Measurements from ENCODE around the gene RNH1. TPM values are rescaled to one million over a fixed set of nuclear protein-coding genes. Genes with fewer than 3 reads are reported as not detected.

The RNH1 gene
- total RNA-seq, 1 experiment from 2014 or later = 59.4 TPM

GRCh38 chr11:464316-464715 lies 42.7 kb downstream of the RNH1 start:
- H3K9ac ChIP-seq (ENCODE audit: low read length) = no peak overlapping the region
- H4K20me1 ChIP-seq (ENCODE audit: insufficient read depth, low read depth, low read length) = no peaks in the 10 kb centered on the region

GRCh38 chr11:462107-462890 lies 44.7 kb downstream of the RNH1 start:
- Histone ChIP-seq H2AFZ (ENCODE audit: low read length) (no peak overlapping the region), H3K79me2 (ENCODE audit: low read length) (0 out of 2 replicates have a peak, but pooled peaks cover 5% of the 10 kb centered on the region), H3K9me2 (replicated peaks; ENCODE audit: insufficient read depth, low read length) (no peaks in the 10 kb centered on the region), H3K4me2 (ENCODE audit: low read depth, low read length, poor library complexity, severe bottlenecking) (no peak overlapping the region), H4K20me1 (ENCODE audit: insufficient read depth, low read depth, low read length) (no peaks in the 10 kb centered on the region), H3K9ac (ENCODE audit: low read length) (no peak overlapping the region), H3K27ac (ENCODE audit: low read length) (no peak overlapping the region), H3K9me3 (ENCODE audit: low read length) (no peaks in the 10 kb centered on the region), H3K36me3 (ENCODE audit: insufficient read depth, low read length) (no peaks in the 10 kb centered on the region), H3K4me3 (ENCODE audit: low read length) (no peak overlapping the region), H3K4me1 (ENCODE audit: low read length) (no peaks in the 10 kb centered on the region), H3K27me3 (ENCODE audit: low read length) (no peaks in the 10 kb centered on the region)
- DNase-seq = no peak

More at GRCh38 chr11:464316-464715, 42.7 kb downstream of the RNH1 start:
- no peak overlapping the region for H2AFZ ChIP-seq (ENCODE audit: low read length)
- H3K27ac ChIP-seq (ENCODE audit: low read length) = no peak overlapping the region
- H3K9me2 ChIP-seq (replicated peaks; ENCODE audit: insufficient read depth, low read length) = no peaks in the 10 kb centered on the region
- DNase-seq = no peak
- no peak overlapping the region for H3K4me3 ChIP-seq (ENCODE audit: low read length)
- no peaks in the 10 kb centered on the region for H3K27me3 ChIP-seq (ENCODE audit: low read length)
- H3K4me2 ChIP-seq (ENCODE audit: low read depth, low read length, poor library complexity, severe bottlenecking) = no peak overlapping the region
- H3K79me2 ChIP-seq (ENCODE audit: low read length) = no peaks in the 10 kb centered on the region
- no peaks in the 10 kb centered on the region for H3K36me3 ChIP-seq (ENCODE audit: insufficient read depth, low read length)
- no peaks in the 10 kb centered on the region for H3K4me1 ChIP-seq (ENCODE audit: low read length)
- no peaks in the 10 kb centered on the region for H3K9me3 ChIP-seq (ENCODE audit: low read length)

GRCh38 chr11:461626-462025 lies 45.4 kb downstream of the RNH1 start:
- Histone ChIP-seq H3K36me3 (ENCODE audit: insufficient read depth, low read length) (no peaks in the 10 kb centered on the region), H3K4me2 (ENCODE audit: low read depth, low read length, poor library complexity, severe bottlenecking) (no peak overlapping the region), H3K27me3 (ENCODE audit: low read length) (no peaks in the 10 kb centered on the region), H3K27ac (ENCODE audit: low read length) (no peak overlapping the region), H3K9me3 (ENCODE audit: low read length) (no peaks in the 10 kb centered on the region), H2AFZ (ENCODE audit: low read length) (no peak overlapping the region), H3K4me3 (ENCODE audit: low read length) (no peak overlapping the region), H3K4me1 (ENCODE audit: low read length) (no peaks in the 10 kb centered on the region), H3K79me2 (ENCODE audit: low read length) (0 out of 2 replicates have a peak, but pooled peaks cover 8% of the 10 kb centered on the region), H3K9ac (ENCODE audit: low read length) (no peak overlapping the region), H3K9me2 (replicated peaks; ENCODE audit: insufficient read depth, low read length) (no peaks in the 10 kb centered on the region), H4K20me1 (ENCODE audit: insufficient read depth, low read depth, low read length) (no peaks in the 10 kb centered on the region)
- no peak for DNase-seq

- Histone ChIP-seq H3K4me2 (ENCODE audit: low read depth, low read length, poor library complexity, severe bottlenecking) (no peak overlapping the region), H3K9ac (ENCODE audit: low read length) (no peak overlapping the region), H3K9me3 (ENCODE audit: low read length) (no peaks in the 10 kb centered on the region), H3K9me2 (replicated peaks; ENCODE audit: insufficient read depth, low read length) (no peaks in the 10 kb centered on the region), H3K36me3 (ENCODE audit: insufficient read depth, low read length) (no peaks in the 10 kb centered on the region), H4K20me1 (ENCODE audit: insufficient read depth, low read depth, low read length) (no peaks in the 10 kb centered on the region), H3K4me3 (ENCODE audit: low read length) (no peak overlapping the region), H3K4me1 (ENCODE audit: low read length) (no peaks in the 10 kb centered on the region), H3K79me2 (ENCODE audit: low read length) (peaks cover 8% of the 10 kb centered on the region; the same call in 1 of the 2 replicates), H2AFZ (ENCODE audit: low read length) (no peak overlapping the region), H3K27me3 (ENCODE audit: low read length) (no peaks in the 10 kb centered on the region), H3K27ac (ENCODE audit: low read length) (no peak overlapping the region)
- no peak for DNase-seq
Measured at GRCh38 chr11:460331-461199, 46.5 kb downstream of the RNH1 start.

GRCh38 chr11:459511-460220 lies 47.4 kb downstream of the RNH1 start:
- H3K36me3 ChIP-seq (ENCODE audit: insufficient read depth, low read length) = no peaks in the 10 kb centered on the region
- no peaks in the 10 kb centered on the region for H3K9me2 ChIP-seq (replicated peaks; ENCODE audit: insufficient read depth, low read length)
- DNase-seq = no peak
- no peaks in the 10 kb centered on the region for H3K4me1 ChIP-seq (ENCODE audit: low read length)
- no peak overlapping the region for H3K4me3 ChIP-seq (ENCODE audit: low read length)
- no peak overlapping the region for H3K9ac ChIP-seq (ENCODE audit: low read length)
- H2AFZ ChIP-seq (ENCODE audit: low read length) = no peak overlapping the region
- H3K27me3 ChIP-seq (ENCODE audit: low read length) = no peaks in the 10 kb centered on the region
- H3K9me3 ChIP-seq (ENCODE audit: low read length) = no peaks in the 10 kb centered on the region
- no peak overlapping the region for H3K4me2 ChIP-seq (ENCODE audit: low read depth, low read length, poor library complexity, severe bottlenecking)
- H4K20me1 ChIP-seq (ENCODE audit: insufficient read depth, low read depth, low read length) = no peaks in the 10 kb centered on the region
- H3K27ac ChIP-seq (ENCODE audit: low read length) = no peak overlapping the region
- H3K79me2 ChIP-seq (ENCODE audit: low read length) = peaks cover 8% of the 10 kb centered on the region; the same call in 1 of the 2 replicates

- Histone ChIP-seq H3K9ac (ENCODE audit: low read length) (no peak overlapping the region), H3K27me3 (ENCODE audit: low read length) (no peaks in the 10 kb centered on the region), H3K4me3 (ENCODE audit: low read length) (no peak overlapping the region), H3K9me3 (ENCODE audit: low read length) (no peaks in the 10 kb centered on the region), H3K36me3 (ENCODE audit: insufficient read depth, low read length) (no peaks in the 10 kb centered on the region), H3K27ac (ENCODE audit: low read length) (no peak overlapping the region), H3K79me2 (ENCODE audit: low read length) (peaks cover 14% of the 10 kb centered on the region), H2AFZ (ENCODE audit: low read length) (no peak overlapping the region), H3K9me2 (replicated peaks; ENCODE audit: insufficient read depth, low read length) (no peaks in the 10 kb centered on the region), H3K4me2 (ENCODE audit: low read depth, low read length, poor library complexity, severe bottlenecking) (no peak overlapping the region), H4K20me1 (ENCODE audit: insufficient read depth, low read depth, low read length) (no peaks in the 10 kb centered on the region), H3K4me1 (ENCODE audit: low read length) (peaks cover 3% of the 10 kb centered on the region)
- DNase-seq = no peak
Measured at GRCh38 chr11:457111-457760, 49.8 kb downstream of the RNH1 start.

GRCh38 chr11:456533-456932 lies 50.5 kb downstream of the RNH1 start:
- no peak for DNase-seq
- H3K4me3 ChIP-seq (ENCODE audit: low read length) = no peak overlapping the region
- H4K20me1 ChIP-seq (ENCODE audit: insufficient read depth, low read depth, low read length) = peaks cover 2% of the 10 kb centered on the region; the same call in 1 of the 2 replicates
- H3K9ac ChIP-seq (ENCODE audit: low read length) = no peak overlapping the region
- H3K36me3 ChIP-seq (ENCODE audit: insufficient read depth, low read length) = no peaks in the 10 kb centered on the region
- peaks cover 21% of the 10 kb centered on the region for H3K79me2 ChIP-seq (ENCODE audit: low read length)
- no peak overlapping the region for H2AFZ ChIP-seq (ENCODE audit: low read length)
- no peaks in the 10 kb centered on the region for H3K9me3 ChIP-seq (ENCODE audit: low read length)
- no peaks in the 10 kb centered on the region for H3K9me2 ChIP-seq (replicated peaks; ENCODE audit: insufficient read depth, low read length)
- H3K4me1 ChIP-seq (ENCODE audit: low read length) = peaks cover 10% of the 10 kb centered on the region
- H3K27ac ChIP-seq (ENCODE audit: low read length) = no peak overlapping the region
- no peaks in the 10 kb centered on the region for H3K27me3 ChIP-seq (ENCODE audit: low read length)
- H3K4me2 ChIP-seq (ENCODE audit: low read depth, low read length, poor library complexity, severe bottlenecking) = no peak overlapping the region

Measured in Karpas-422 (cell line).